GM23248 (cell line): ENCODE data around the gene DFFB. TPM values are rescaled to one million over a fixed set of nuclear protein-coding genes. Genes with fewer than 3 reads are reported as not detected.
A peak's percentile ranks its signal among the peaks of the same experiment; 100 is the strongest.

Experiments used
- DNase-seq: peaks from one replicate; pipeline ENCODE4 v3.0.0-alpha.2; 2015
- H2AFZ ChIP-seq: fragments of 200-600 bp; sonication (generic); 2 replicates; pipeline ENCODE4 v1.6.1; 2016; ENCODE audit warnings: antibody characterized with exemption
- H3F3A ChIP-seq: fragments of 200-600 bp; sonication (generic); 2 replicates; pipeline ENCODE4 v1.6.1; 2016; ENCODE audit warnings: mild to moderate bottlenecking, antibody characterized with exemption, mixed run types; ENCODE audit not compliant: insufficient read depth
- H3K27ac ChIP-seq: fragments of 200-600 bp; sonication (generic); 2 replicates; pipeline ENCODE4 v1.5.1; 2016; ENCODE audit warnings: mild to moderate bottlenecking
- H3K27me3 ChIP-seq: fragments of 200-600 bp; sonication (generic); replicated peaks from 2 replicates; pipeline ENCODE4 v1.6.1; 2016; ENCODE audit warnings: mild to moderate bottlenecking; ENCODE audit not compliant: insufficient read depth
- H3K36me3 ChIP-seq: fragments of 200-600 bp; sonication (generic); 2 replicates; pipeline ENCODE4 v1.6.1; 2016; ENCODE audit warnings: low read depth, mild to moderate bottlenecking
- H3K4me1 ChIP-seq: fragments of 200-600 bp; sonication (generic); 2 replicates; pipeline ENCODE4 v1.6.1; 2016; ENCODE audit warnings: mild to moderate bottlenecking; ENCODE audit not compliant: insufficient read depth
- H3K4me2 ChIP-seq: fragments of 200-600 bp; sonication (generic); one replicate; pipeline ENCODE4 v1.6.1; 2016; ENCODE audit warnings: mild to moderate bottlenecking; ENCODE audit not compliant: unreplicated experiment
- H3K4me3 ChIP-seq: fragments of 200-600 bp; sonication (generic); 2 replicates; pipeline ENCODE4 v1.5.1; 2016; ENCODE audit warnings: mild to moderate bottlenecking
- H3K79me2 ChIP-seq: fragments of 200-600 bp; sonication (generic); 2 replicates; pipeline ENCODE4 v1.6.1; 2016; ENCODE audit warnings: mild to moderate bottlenecking; ENCODE audit not compliant: insufficient read depth
- H3K9ac ChIP-seq: fragments of 200-600 bp; sonication (generic); 2 replicates; pipeline ENCODE4 v1.6.1; 2016; ENCODE audit warnings: mild to moderate bottlenecking
- H3K9me2 ChIP-seq: fragments of 200-600 bp; sonication (generic); 2 replicates; pipeline ENCODE4 v1.6.1; 2016; ENCODE audit warnings: mixed run types, mild to moderate bottlenecking, moderate library complexity; ENCODE audit not compliant: insufficient read depth
- H3K9me3 ChIP-seq: fragments of 200-600 bp; sonication (generic); one replicate; pipeline ENCODE4 v1.6.1; 2017; ENCODE audit warnings: low read depth
- H4K20me1 ChIP-seq: fragments of 200-600 bp; sonication (generic); 2 replicates; pipeline ENCODE4 v1.6.0; 2016; ENCODE audit not compliant: insufficient read depth
- EZH2 ChIP-seq: fragments of 200-600 bp; sonication (generic); IDR thresholded peaks from 2 replicates; pipeline ENCODE4 v1.6.1; 2018; ENCODE audit warnings: antibody characterized with exemption, mild to moderate bottlenecking; ENCODE audit not compliant: insufficient read depth, poor library complexity, severe bottlenecking
- EZH2phosphoT487 ChIP-seq: fragments of 200-600 bp; sonication (generic); IDR thresholded peaks from 2 replicates; pipeline ENCODE4 v1.6.1; 2018; ENCODE audit warnings: antibody characterized with exemption, moderate library complexity, mild to moderate bottlenecking, low read depth; ENCODE audit not compliant: insufficient read depth
- WGBS, 2 experiments: methylation state at CpG; one replicate each; pipeline ENCODE4 v1.1.6; 2015 to 2017; ENCODE audit warnings: low lambda C conversion rate in 2 of 2, low coverage in 1 of 2; ENCODE audit errors: missing lambda C conversion rate in 2 of 2; 5-methylcytosine and 5-hydroxymethylcytosine counted together
- in situ Hi-C: fragments of 300-500 bp; cut with MboI; formaldehyde crosslinking; loops from 2 replicates; pipeline ENCODE4 v1.15.0; 2020
- polyA plus RNA-seq: library from polyadenylated mRNA; unstranded; fragments of >200 nt; fragmentation: Nextera tagmentation; extraction: Ambion mirVana; gene quantifications from 2 replicates; pipeline ENCODE4 v1.2.1, GENCODE V29; 2016
- total RNA-seq: library from RNA; depleted of rRNA; stranded (reverse); fragments of >200 nt; shearing (Covaris generic); gene quantifications from 2 replicates; pipeline ENCODE4 v1.2.3, GENCODE V29; 2014

DFFB gene
- total and polyA plus RNA-seq, 2 experiments from 2014 or later: 3.2 to 18.3 TPM

GRCh38 chr1:3910049-3910731 lies 52.9 kb downstream of the DFFB start:
- DNase-seq: no peak
- TF ChIP-seq EZH2 (no peak), EZH2phosphoT487 (no peak)
- in situ Hi-C loops: loop anchor here (25.0 kb wide), 1 partner anchor 2002 kb away; no protein-coding TSS in a partner anchor

GRCh38 chr1:3910857-3911845 lies 53.9 kb downstream of the DFFB start:
- H4K20me1 ChIP-seq: no peaks in the 10 kb centered on the region
- in situ Hi-C loops: loop anchor here (25.0 kb wide), 1 partner anchor 2001 kb away; no protein-coding TSS in a partner anchor

More at GRCh38 chr1:3910049-3910731, 52.9 kb downstream of the DFFB start:
- no peak overlapping the region for H3K4me2 ChIP-seq
- no peaks in the 10 kb centered on the region for H3K9me3 ChIP-seq
- no peak overlapping the region for H3K9ac ChIP-seq
- 73 to 78% methylated on average over 29 to 30 of the region's 30 CpGs for WGBS, 2 experiments
- no peak overlapping the region for H2AFZ ChIP-seq
- no peaks in the 10 kb centered on the region for H3K9me2 ChIP-seq
- H3F3A ChIP-seq: no peaks in the 10 kb centered on the region
- no peak overlapping the region for H3K4me3 ChIP-seq
- no peaks in the 10 kb centered on the region for H3K4me1 ChIP-seq
- no peaks in the 10 kb centered on the region for H3K79me2 ChIP-seq
- no peaks in the 10 kb centered on the region for H3K27me3 ChIP-seq
- H4K20me1 ChIP-seq: no peaks in the 10 kb centered on the region
- H3K27ac ChIP-seq: no peak overlapping the region
- no peaks in the 10 kb centered on the region for H3K36me3 ChIP-seq

GRCh38 chr1:3911981-3912808 lies 54.9 kb downstream of the DFFB start:
- no peak for TF ChIP-seq EZH2
- TF ChIP-seq EZH2phosphoT487: no peak
- in situ Hi-C loops: loop anchor here (25.0 kb wide), 1 partner anchor 2000 kb away; no protein-coding TSS in a partner anchor
- Histone ChIP-seq H3K79me2 (no peaks in the 10 kb centered on the region), H3K4me1 (no peaks in the 10 kb centered on the region), H3F3A (no peaks in the 10 kb centered on the region), H3K9me2 (no peaks in the 10 kb centered on the region), H3K36me3 (no peaks in the 10 kb centered on the region), H3K9ac (no peak overlapping the region), H3K27ac (no peak overlapping the region), H3K4me3 (no peak overlapping the region), H3K9me3 (no peaks in the 10 kb centered on the region), H4K20me1 (no peaks in the 10 kb centered on the region), H3K4me2 (no peak overlapping the region), H3K27me3 (no peaks in the 10 kb centered on the region), H2AFZ (no peak overlapping the region)
- DNase-seq: no peak
- WGBS, 2 experiments: 79 to 80% methylated on average over 37 to 38 of the region's 38 CpGs

More at GRCh38 chr1:3910857-3911845, 53.9 kb downstream of the DFFB start:
- TF ChIP-seq EZH2phosphoT487 (no peak), EZH2 (no peak)
- Histone ChIP-seq H3K9me2 (no peaks in the 10 kb centered on the region), H2AFZ (no peak overlapping the region), H3K4me3 (no peak overlapping the region), H3K27me3 (no peaks in the 10 kb centered on the region), H3K9me3 (no peaks in the 10 kb centered on the region), H3K4me2 (no peak overlapping the region), H3K27ac (no peak overlapping the region), H3F3A (no peaks in the 10 kb centered on the region), H3K36me3 (no peaks in the 10 kb centered on the region), H3K4me1 (no peaks in the 10 kb centered on the region), H3K79me2 (no peaks in the 10 kb centered on the region), H3K9ac (no peak overlapping the region)
- 27 to 34% methylated on average over 32 to 33 of the region's 35 CpGs for WGBS, 2 experiments
- peak; percentile 67 for DNase-seq
